Measurements from ENCODE around the gene SLC12A8.

DNA sequence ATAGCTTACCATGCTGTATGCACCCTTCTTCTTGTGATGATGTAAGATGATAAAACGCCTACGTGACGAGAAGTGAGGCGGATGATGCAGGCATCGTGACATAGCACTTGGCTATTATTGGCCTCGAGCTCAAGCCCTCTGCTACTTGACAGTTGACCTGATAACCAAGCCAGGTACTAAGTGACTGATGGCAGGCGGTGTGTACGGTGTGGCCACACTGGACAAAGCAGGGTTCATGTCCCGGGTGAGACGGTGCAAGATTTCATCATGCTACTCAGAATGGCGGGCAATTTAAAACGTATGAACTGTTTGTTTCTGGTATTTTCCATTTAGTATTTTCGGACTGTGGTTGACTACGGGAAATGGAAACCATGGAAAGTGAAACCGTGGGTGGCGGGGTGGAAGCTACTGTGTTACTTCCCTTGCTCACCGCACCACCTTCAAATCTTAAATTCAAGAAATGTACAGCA is 57.7 kb downstream of the SLC12A8 start:
- TF ChIP-seq, protein P1, sequence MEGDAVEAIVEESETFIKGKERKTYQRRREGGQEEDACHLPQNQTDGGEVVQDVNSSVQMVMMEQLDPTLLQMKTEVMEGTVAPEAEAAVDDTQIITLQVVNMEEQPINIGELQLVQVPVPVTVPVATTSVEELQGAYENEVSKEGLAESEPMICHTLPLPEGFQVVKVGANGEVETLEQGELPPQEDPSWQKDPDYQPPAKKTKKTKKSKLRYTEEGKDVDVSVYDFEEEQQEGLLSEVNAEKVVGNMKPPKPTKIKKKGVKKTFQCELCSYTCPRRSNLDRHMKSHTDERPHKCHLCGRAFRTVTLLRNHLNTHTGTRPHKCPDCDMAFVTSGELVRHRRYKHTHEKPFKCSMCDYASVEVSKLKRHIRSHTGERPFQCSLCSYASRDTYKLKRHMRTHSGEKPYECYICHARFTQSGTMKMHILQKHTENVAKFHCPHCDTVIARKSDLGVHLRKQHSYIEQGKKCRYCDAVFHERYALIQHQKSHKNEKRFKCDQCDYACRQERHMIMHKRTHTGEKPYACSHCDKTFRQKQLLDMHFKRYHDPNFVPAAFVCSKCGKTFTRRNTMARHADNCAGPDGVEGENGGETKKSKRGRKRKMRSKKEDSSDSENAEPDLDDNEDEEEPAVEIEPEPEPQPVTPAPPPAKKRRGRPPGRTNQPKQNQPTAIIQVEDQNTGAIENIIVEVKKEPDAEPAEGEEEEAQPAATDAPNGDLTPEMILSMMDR (IDR thresholded peaks at IDR 0.05), result no peak
- no peak for TF ChIP-seq POLR2A (IDR thresholded peaks at IDR 0.05)

All from adrenal gland (tissue), 5 donors.